HepG2 (cell line): ENCODE data around the gene ATP13A1. TPM values are rescaled to one million over a fixed set of nuclear protein-coding genes. Genes with fewer than 3 reads are reported as not detected.

Source experiments
- CEBPB ChIP-seq: IDR thresholded peaks from 2 replicates; pipeline ENCODE4 v1.6.1; 2011; ENCODE audit warnings: low read depth, low read length, improper control_type of control experiment, borderline replicate concordance
- CREM ChIP-seq, 2 experiments: sonication (generic) in 1 of 2; formaldehyde crosslinking in 1 of 2; IDR thresholded peaks; 2 replicates each; pipeline versions ENCODE4 v1.4.0 to v1.6.1; 2016 to 2020; ENCODE audit warnings: antibody characterized with exemption in 1 of 2, mild to moderate bottlenecking in 1 of 2, missing genetic modification reagents in 1 of 2
- HDAC6 ChIP-seq: fragments of 200-600 bp; sonication (generic); IDR thresholded peaks from 2 replicates; pipeline ENCODE4 v1.7.0; 2017; ENCODE audit warnings: mild to moderate bottlenecking, antibody characterized with exemption, low read length, low read depth
- MEF2D ChIP-seq: sonication (generic); formaldehyde crosslinking; IDR thresholded peaks from 2 replicates; pipeline ENCODE4 v1.5.1; 2020; ENCODE audit warnings: mild to moderate bottlenecking, missing genetic modification reagents
- NFE2 ChIP-seq: sonication (generic); formaldehyde crosslinking; IDR thresholded peaks from 2 replicates; pipeline ENCODE4 v1.4.0; 2020; ENCODE audit warnings: missing genetic modification reagents
- ZNF318 ChIP-seq: sonication (generic); formaldehyde crosslinking; IDR thresholded peaks from 2 replicates; pipeline ENCODE4 v1.4.0; 2020; ENCODE audit warnings: mild to moderate bottlenecking, missing genetic modification reagents
- ZNF761 ChIP-seq: sonication (generic); formaldehyde crosslinking; conservative IDR thresholded peaks from 2 replicates; pipeline ENCODE4 v1.4.0; 2020; ENCODE audit warnings: mild to moderate bottlenecking, missing genetic modification reagents
- polyA plus RNA-seq, 8 experiments: library from polyadenylated mRNA; depleted of rRNA in 3 of 8; stranded (reverse) in 7 of 8; unstranded in 1 of 8; fragments of >200 nt; fragmentation: Illumina TruSeq in 4 of 8; extraction: Trizol in 4 of 8; gene quantifications; 2 replicates each; pipeline versions ENCODE4 v1.2.1 to v1.2.3, GENCODE V29; 2011 to 2016; ENCODE audit warnings: low read depth in 4 of 8, missing spikeins in 1 of 8, mixed read lengths in 1 of 8; ENCODE audit not compliant: insufficient read depth in 1 of 8
- total RNA-seq, 5 experiments: library from RNA; depleted of rRNA; stranded (reverse); fragments of >200 nt; fragmentation: Illumina TruSeq; extraction: Trizol; gene quantifications; 2 replicates each; pipeline ENCODE4 v1.2.3, GENCODE V29; 2016; ENCODE audit warnings: low read depth in 1 of 5
- TF ChIP-seq, protein P1 (sequence below): conservative IDR thresholded peaks from 2 replicates; pipeline ENCODE4 v1.6.1; 2018; ENCODE audit warnings: missing genetic modification reagents
- TF ChIP-seq, protein P2 (sequence below): sonication (generic); formaldehyde crosslinking; IDR thresholded peaks from 2 replicates; pipeline ENCODE4 v1.4.0; 2020; ENCODE audit warnings: missing genetic modification reagents
- TF ChIP-seq, protein P3 (sequence below): IDR thresholded peaks from 2 replicates; pipeline ENCODE4 v1.6.1; 2016; ENCODE audit warnings: low read depth, missing genetic modification reagents, missing compliant biosample characterization

Gene ATP13A1
- total and polyA plus RNA-seq, 2 of the 13 experiments (the other 11 are each of a cell fraction or from before 2014, with no cell fraction given) = 23.2 to 41.7 TPM

GRCh38 chr19:19643158-19644053, 20.1 kb downstream of the ATP13A1 start, which contains the start of gene GMIP (continued):
- TF ChIP-seq ZNF318 (CRISPR knock-in tag) (0 out of 2 replicates have a peak, but pooled peaks have one; percentile 23), MEF2D (CRISPR knock-in tag) (no peak), NFE2 (CRISPR knock-in tag) (no peak), CEBPB (no peak), ZNF761 (CRISPR knock-in tag) (no peak), HDAC6 (no peak), CREM (IDR thresholded peaks at IDR 0.05) (no peak), CREM (CRISPR knock-in tag; IDR thresholded peaks at IDR 0.05) (no peak)
- TF ChIP-seq, protein P1, sequence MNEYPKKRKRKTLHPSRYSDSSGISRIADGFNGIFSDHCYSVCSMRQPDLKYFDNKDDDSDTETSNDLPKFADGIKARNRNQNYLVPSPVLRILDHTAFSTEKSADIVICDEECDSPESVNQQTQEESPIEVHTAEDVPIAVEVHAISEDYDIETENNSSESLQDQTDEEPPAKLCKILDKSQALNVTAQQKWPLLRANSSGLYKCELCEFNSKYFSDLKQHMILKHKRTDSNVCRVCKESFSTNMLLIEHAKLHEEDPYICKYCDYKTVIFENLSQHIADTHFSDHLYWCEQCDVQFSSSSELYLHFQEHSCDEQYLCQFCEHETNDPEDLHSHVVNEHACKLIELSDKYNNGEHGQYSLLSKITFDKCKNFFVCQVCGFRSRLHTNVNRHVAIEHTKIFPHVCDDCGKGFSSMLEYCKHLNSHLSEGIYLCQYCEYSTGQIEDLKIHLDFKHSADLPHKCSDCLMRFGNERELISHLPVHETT (CRISPR knock-in tag) = 0 out of 2 replicates have a peak, but pooled peaks have one; percentile 5
- TF ChIP-seq, protein P2, sequence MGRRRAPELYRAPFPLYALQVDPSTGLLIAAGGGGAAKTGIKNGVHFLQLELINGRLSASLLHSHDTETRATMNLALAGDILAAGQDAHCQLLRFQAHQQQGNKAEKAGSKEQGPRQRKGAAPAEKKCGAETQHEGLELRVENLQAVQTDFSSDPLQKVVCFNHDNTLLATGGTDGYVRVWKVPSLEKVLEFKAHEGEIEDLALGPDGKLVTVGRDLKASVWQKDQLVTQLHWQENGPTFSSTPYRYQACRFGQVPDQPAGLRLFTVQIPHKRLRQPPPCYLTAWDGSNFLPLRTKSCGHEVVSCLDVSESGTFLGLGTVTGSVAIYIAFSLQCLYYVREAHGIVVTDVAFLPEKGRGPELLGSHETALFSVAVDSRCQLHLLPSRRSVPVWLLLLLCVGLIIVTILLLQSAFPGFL (CRISPR knock-in tag) = no peak
- TF ChIP-seq, protein P3, sequence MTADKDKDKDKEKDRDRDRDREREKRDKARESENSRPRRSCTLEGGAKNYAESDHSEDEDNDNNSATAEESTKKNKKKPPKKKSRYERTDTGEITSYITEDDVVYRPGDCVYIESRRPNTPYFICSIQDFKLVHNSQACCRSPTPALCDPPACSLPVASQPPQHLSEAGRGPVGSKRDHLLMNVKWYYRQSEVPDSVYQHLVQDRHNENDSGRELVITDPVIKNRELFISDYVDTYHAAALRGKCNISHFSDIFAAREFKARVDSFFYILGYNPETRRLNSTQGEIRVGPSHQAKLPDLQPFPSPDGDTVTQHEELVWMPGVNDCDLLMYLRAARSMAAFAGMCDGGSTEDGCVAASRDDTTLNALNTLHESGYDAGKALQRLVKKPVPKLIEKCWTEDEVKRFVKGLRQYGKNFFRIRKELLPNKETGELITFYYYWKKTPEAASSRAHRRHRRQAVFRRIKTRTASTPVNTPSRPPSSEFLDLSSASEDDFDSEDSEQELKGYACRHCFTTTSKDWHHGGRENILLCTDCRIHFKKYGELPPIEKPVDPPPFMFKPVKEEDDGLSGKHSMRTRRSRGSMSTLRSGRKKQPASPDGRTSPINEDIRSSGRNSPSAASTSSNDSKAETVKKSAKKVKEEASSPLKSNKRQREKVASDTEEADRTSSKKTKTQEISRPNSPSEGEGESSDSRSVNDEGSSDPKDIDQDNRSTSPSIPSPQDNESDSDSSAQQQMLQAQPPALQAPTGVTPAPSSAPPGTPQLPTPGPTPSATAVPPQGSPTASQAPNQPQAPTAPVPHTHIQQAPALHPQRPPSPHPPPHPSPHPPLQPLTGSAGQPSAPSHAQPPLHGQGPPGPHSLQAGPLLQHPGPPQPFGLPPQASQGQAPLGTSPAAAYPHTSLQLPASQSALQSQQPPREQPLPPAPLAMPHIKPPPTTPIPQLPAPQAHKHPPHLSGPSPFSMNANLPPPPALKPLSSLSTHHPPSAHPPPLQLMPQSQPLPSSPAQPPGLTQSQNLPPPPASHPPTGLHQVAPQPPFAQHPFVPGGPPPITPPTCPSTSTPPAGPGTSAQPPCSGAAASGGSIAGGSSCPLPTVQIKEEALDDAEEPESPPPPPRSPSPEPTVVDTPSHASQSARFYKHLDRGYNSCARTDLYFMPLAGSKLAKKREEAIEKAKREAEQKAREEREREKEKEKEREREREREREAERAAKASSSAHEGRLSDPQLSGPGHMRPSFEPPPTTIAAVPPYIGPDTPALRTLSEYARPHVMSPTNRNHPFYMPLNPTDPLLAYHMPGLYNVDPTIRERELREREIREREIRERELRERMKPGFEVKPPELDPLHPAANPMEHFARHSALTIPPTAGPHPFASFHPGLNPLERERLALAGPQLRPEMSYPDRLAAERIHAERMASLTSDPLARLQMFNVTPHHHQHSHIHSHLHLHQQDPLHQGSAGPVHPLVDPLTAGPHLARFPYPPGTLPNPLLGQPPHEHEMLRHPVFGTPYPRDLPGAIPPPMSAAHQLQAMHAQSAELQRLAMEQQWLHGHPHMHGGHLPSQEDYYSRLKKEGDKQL (CRISPR knock-in tag) = no peak
